H1 (cell line): Measurements from ENCODE around the gene EPHB1. TPM values are rescaled to one million over a fixed set of nuclear protein-coding genes. Genes with fewer than 3 reads are reported as not detected.

Source experiments
- CTCF ChIA-PET: fragments of 300-600 bp; sonication (Branson Sonifier 250); formaldehyde crosslinking; loops from one replicate; lab custom pipeline; 2021; ENCODE audit not compliant: partially characterized antibody; lab: Charles Lee
- POLR2A ChIA-PET: fragments of 300-600 bp; sonication (Branson Sonifier 250); formaldehyde crosslinking; loops from one replicate; lab custom pipeline; 2021; ENCODE audit warnings: inconsistent platforms; ENCODE audit not compliant: partially characterized antibody; lab: Charles Lee
- DNase-seq, 2 experiments: peaks; one replicate each; pipeline versions ENCODE4 v3.0.0 to v3.0.0-alpha.2; 2010 to 2022; ENCODE audit warnings: low spot score in 2 of 2, low read depth in 1 of 2, mixed read lengths in 1 of 2
- FAIRE-seq: peaks from 2 replicates; lab custom pipeline; 2011; peaks lifted over from hg19 to GRCh38; lab: Jason Lieb, UNC
- H2AFZ ChIP-seq: 2 replicates; pipeline ENCODE4 v1.8.1; 2012; ENCODE audit warnings: low read length, inconsistent platforms
- H2AK5ac ChIP-seq: 2 replicates; pipeline ENCODE4 v1.6.1; 2013; ENCODE audit warnings: low read depth, low read length
- H2BK120ac ChIP-seq: replicated peaks from 2 replicates; pipeline ENCODE3; 2013; ENCODE audit warnings: low read depth, low read length, inconsistent platforms
- H2BK12ac ChIP-seq: 2 replicates; pipeline ENCODE4 v1.6.1; 2013; ENCODE audit warnings: low read depth, low read length
- H2BK15ac ChIP-seq: 2 replicates; pipeline ENCODE4 v1.6.1; 2013; ENCODE audit warnings: low read length
- H2BK20ac ChIP-seq: 2 replicates; pipeline ENCODE4 v1.6.1; 2013; ENCODE audit warnings: low read length
- H2BK5ac ChIP-seq: 2 replicates; pipeline ENCODE4 v1.6.1; 2013; ENCODE audit warnings: low read depth, low read length
- H3K14ac ChIP-seq: 2 replicates; pipeline ENCODE4 v1.6.1; 2013; ENCODE audit warnings: inconsistent platforms; ENCODE audit not compliant: insufficient read length
- H3K18ac ChIP-seq: 2 replicates; pipeline ENCODE4 v1.6.1; 2013; ENCODE audit warnings: low read length; ENCODE audit errors: extremely low read depth
- H3K23ac ChIP-seq: 2 replicates; pipeline ENCODE4 v1.6.1; 2013; ENCODE audit warnings: inconsistent platforms; ENCODE audit not compliant: insufficient read length
- H3K23me2 ChIP-seq: 2 replicates; pipeline ENCODE4 v1.6.1; 2013; ENCODE audit warnings: low read depth, low read length
- H3K27ac ChIP-seq: 2 replicates; pipeline ENCODE4 v1.6.1; 2011; ENCODE audit warnings: low read depth, low read length, inconsistent platforms
- H3K27me3 ChIP-seq, 4 experiments: replicated peaks in 1 of 4; 1 replicate in 1 of 4; 2 replicates in 3 of 4; pipeline versions ENCODE4 v1.6.1 to v1.8.1; 2011 to 2013; ENCODE audit warnings: low read length in 3 of 4, mild to moderate bottlenecking in 3 of 4, inconsistent platforms in 2 of 4, mixed read lengths in 2 of 4, moderate library complexity in 1 of 4; ENCODE audit not compliant: control insufficient read depth in 3 of 4, insufficient read depth in 3 of 4; ENCODE audit errors: extremely low read depth in 1 of 4
- H3K36me3 ChIP-seq, 4 experiments: 2 replicates each; pipeline versions ENCODE4 v1.6.1 to v1.8.1; 2011 to 2013; ENCODE audit warnings: mild to moderate bottlenecking in 4 of 4, low read length in 3 of 4, moderate library complexity in 2 of 4, control low read depth in 1 of 4, inconsistent platforms in 1 of 4; ENCODE audit not compliant: insufficient read depth in 4 of 4, control insufficient read depth in 2 of 4
- H3K4ac ChIP-seq: replicated peaks from 2 replicates; pipeline ENCODE3; 2013; ENCODE audit warnings: low read length, low read depth, mixed read lengths, inconsistent platforms; ENCODE audit not compliant: insufficient read length
- H3K4me1 ChIP-seq, 4 experiments: replicated peaks in 1 of 4; 1 replicate in 1 of 4; 2 replicates in 3 of 4; pipeline versions ENCODE4 v1.6.1 to v1.8.1; 2011 to 2013; ENCODE audit warnings: low read length in 3 of 4, inconsistent platforms in 2 of 4, mixed read lengths in 1 of 4; ENCODE audit not compliant: insufficient read depth in 4 of 4, control insufficient read depth in 3 of 4
- H3K4me2 ChIP-seq, 2 experiments: 2 replicates each; pipeline versions ENCODE4 v1.6.1 to v1.8.1; 2011 to 2013; ENCODE audit warnings: low read depth in 2 of 2, low read length in 2 of 2, control low read depth in 1 of 2, inconsistent platforms in 1 of 2, mild to moderate bottlenecking in 1 of 2; ENCODE audit not compliant: insufficient read depth in 1 of 2
- H3K4me3 ChIP-seq, 4 experiments: fragments of 200-600, 300-600 bp in 1 of 4; sonication (generic), shearing (Covaris generic), sonication (Bioruptor Twin) in 1 of 4; 2 replicates each; pipeline versions ENCODE4 v1.5.1 to v1.8.1; 2011 to 2016; ENCODE audit warnings: low read length in 4 of 4, low read depth in 3 of 4, control low read depth in 2 of 4, inconsistent platforms in 2 of 4, mild to moderate bottlenecking in 2 of 4, mixed read lengths in 1 of 4, moderate library complexity in 1 of 4; ENCODE audit not compliant: insufficient read depth in 2 of 4; ENCODE audit errors: extremely low read depth in 1 of 4
- H3K56ac ChIP-seq: replicated peaks from 2 replicates; pipeline ENCODE3; 2013; ENCODE audit warnings: low read depth, mild to moderate bottlenecking, mixed read lengths, low read length, inconsistent platforms; ENCODE audit not compliant: insufficient read length
- H3K79me1 ChIP-seq: 2 replicates; pipeline ENCODE4 v1.6.1; 2013; ENCODE audit warnings: low read depth, low read length, control low read depth
- H3K79me2 ChIP-seq, 2 experiments: 2 replicates each; pipeline versions ENCODE4 v1.6.1 to v1.8.1; 2012 to 2013; ENCODE audit warnings: low read length in 2 of 2, mild to moderate bottlenecking in 2 of 2, inconsistent platforms in 1 of 2; ENCODE audit not compliant: insufficient read depth in 2 of 2, control insufficient read depth in 1 of 2
- H3K9ac ChIP-seq, 4 experiments: replicated peaks in 1 of 4; 1 replicate in 1 of 4; 2 replicates in 3 of 4; pipeline versions ENCODE4 v1.6.1 to v1.8.1; 2011 to 2013; ENCODE audit warnings: low read depth in 3 of 4, low read length in 3 of 4, control low read depth in 2 of 4, mild to moderate bottlenecking in 2 of 4, moderate library complexity in 2 of 4, inconsistent platforms in 1 of 4; ENCODE audit errors: extremely low read depth in 1 of 4
- H3K9me3 ChIP-seq, 2 experiments: 2 replicates each; pipeline versions ENCODE4 v1.6.1 to v1.8.1; 2012 to 2013; ENCODE audit warnings: mild to moderate bottlenecking in 2 of 2, moderate library complexity in 2 of 2, control low read depth in 1 of 2, inconsistent platforms in 1 of 2, low read depth in 1 of 2, low read length in 1 of 2, mixed read lengths in 1 of 2; ENCODE audit not compliant: insufficient read depth in 2 of 2
- H4K20me1 ChIP-seq, 2 experiments: replicated peaks in 1 of 2; 2 replicates each; pipeline versions ENCODE3 to v1.8.1; 2011 to 2013; ENCODE audit warnings: inconsistent platforms in 2 of 2, low read length in 2 of 2, mild to moderate bottlenecking in 1 of 2; ENCODE audit not compliant: insufficient read depth in 2 of 2, control insufficient read depth in 1 of 2
- H4K5ac ChIP-seq: 2 replicates; pipeline ENCODE4 v1.6.1; 2013; ENCODE audit warnings: low read length, low read depth, mixed read lengths, inconsistent platforms; ENCODE audit not compliant: insufficient read length
- H4K8ac ChIP-seq: 2 replicates; pipeline ENCODE4 v1.8.0; 2013; ENCODE audit warnings: mild to moderate bottlenecking, moderate library complexity, low read length, inconsistent platforms; ENCODE audit not compliant: insufficient read depth; ENCODE audit errors: extremely low read depth
- H4K91ac ChIP-seq: replicated peaks from 2 replicates; pipeline ENCODE3; 2013; ENCODE audit warnings: low read length, mixed read lengths, inconsistent platforms; ENCODE audit not compliant: insufficient read length
- CBX8 ChIP-seq: fragments of 300-800, 300-1000 bp; sonication (generic); IDR thresholded peaks from 2 replicates; pipeline ENCODE4 v1.7.1; 2016; ENCODE audit warnings: low read depth, low read length, borderline replicate concordance
- CHD1 ChIP-seq: IDR thresholded peaks from 2 replicates; pipeline ENCODE4 v1.6.1; 2012; ENCODE audit warnings: low read depth, low read length, improper control_type of control experiment
- CTBP2 ChIP-seq: IDR thresholded peaks from 2 replicates; pipeline ENCODE4 v1.7.0; 2011; ENCODE audit warnings: borderline replicate concordance, mild to moderate bottlenecking, moderate library complexity, mixed read lengths, low read length; ENCODE audit not compliant: insufficient read depth, insufficient read length
- EGR1 ChIP-seq: IDR thresholded peaks from 2 replicates; pipeline ENCODE4 v1.6.1; 2011; ENCODE audit warnings: low read depth, low read length, borderline replicate concordance
- FOSL1 ChIP-seq: IDR thresholded peaks from 2 replicates; pipeline ENCODE4 v1.6.1; 2011; ENCODE audit warnings: mild to moderate bottlenecking, low read depth, low read length, moderate library complexity; ENCODE audit not compliant: insufficient read depth
- JUN ChIP-seq: IDR thresholded peaks from 2 replicates; pipeline ENCODE4 v1.6.1; 2011; ENCODE audit warnings: low read depth, mild to moderate bottlenecking, improper control_type of control experiment, low read length
- PHF8 ChIP-seq: fragments of 200-600 bp; sonication (generic); conservative IDR thresholded peaks from 2 replicates; pipeline ENCODE4 v1.7.1; 2012; ENCODE audit warnings: low read depth, mild to moderate bottlenecking, inconsistent platforms, low read length, moderate library complexity
- SP2 ChIP-seq: IDR thresholded peaks from 2 replicates; pipeline ENCODE4 v1.6.1; 2012; ENCODE audit warnings: mild to moderate bottlenecking, low read length, inconsistent platforms
- TCF12 ChIP-seq: IDR thresholded peaks from 2 replicates; pipeline ENCODE4 v1.6.1; 2011; ENCODE audit warnings: low read depth, mild to moderate bottlenecking, low read length
- WGBS, 2 experiments: shearing (Covaris generic) in 1 of 2; methylation state at CpG; one replicate each; pipeline versions ENCODE4 v1.1.6 to v1.1.7; 2013 to 2015; ENCODE audit warnings: low lambda C conversion rate in 2 of 2, mixed read lengths in 2 of 2, inconsistent platforms in 1 of 2, low coverage in 1 of 2, missing lambda C conversion rate in 1 of 2; ENCODE audit not compliant: insufficient replicate concordance in 2 of 2, insufficient coverage in 1 of 2, insufficient read length in 1 of 2; ENCODE audit errors: extremely low coverage in 1 of 2, missing lambda C conversion rate in 1 of 2; 5-methylcytosine and 5-hydroxymethylcytosine counted together
- polyA plus RNA-seq, 7 experiments: library from polyadenylated mRNA; depleted of rRNA in 3 of 7; stranded (reverse) in 5 of 7; unstranded in 2 of 7; fragments of >200 nt in 5 of 7; fragments of 200-250 nt in 2 of 7; gene quantifications; 1 replicate in 5 of 7; 2 replicates in 1 of 7; 4 replicates in 1 of 7; pipeline versions ENCODE4 v1.2.1 to v1.2.3, GENCODE V29; 2011 to 2013; ENCODE audit warnings: missing spikeins in 2 of 7, mixed read lengths in 2 of 7
- total RNA-seq: library from RNA; stranded (reverse); fragmentation: NEBNext Ultra II Directional; extraction: Animal tissue kit (Norgen Biotek cat#: 25700); gene quantifications from 2 replicates; pipeline ENCODE4 v1.2.1, GENCODE V29; 2021
- TF ChIP-seq, protein P1 (sequence below): IDR thresholded peaks from 2 replicates; pipeline ENCODE4 v1.6.1; 2012; ENCODE audit warnings: low read length, inconsistent platforms
- TF ChIP-seq, protein P2 (sequence below): IDR thresholded peaks from 2 replicates; pipeline ENCODE4 v1.6.1; 2011; ENCODE audit warnings: low read length, improper control_type of control experiment

EPHB1 gene
- total and polyA plus RNA-seq, 2 of the 8 experiments (the other 6 are each of a cell fraction or from before 2014, with no cell fraction given) = 3.5 to 5.9 TPM

DNA sequence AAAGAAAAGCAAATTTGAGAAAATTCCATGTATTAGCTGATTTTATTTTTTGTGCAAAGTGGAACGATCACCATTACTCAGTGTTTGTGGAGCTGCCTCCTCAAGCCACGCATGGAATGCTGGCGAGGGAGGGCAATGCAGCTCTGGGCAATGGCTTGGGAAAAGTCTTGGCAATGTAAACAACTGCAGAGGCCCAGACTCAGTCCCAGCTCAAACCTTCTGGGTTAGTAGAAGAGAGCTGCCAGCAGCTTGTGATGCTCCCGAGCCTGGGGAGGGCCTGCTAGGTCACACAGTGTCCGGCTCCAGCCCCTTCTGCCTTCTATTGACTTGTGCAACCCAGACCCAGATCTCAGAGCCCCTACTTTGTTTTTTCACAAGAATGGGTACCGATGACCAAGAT, 4.3 kb downstream of the EPHB1 start:
- Histone ChIP-seq H3K14ac (no peak overlapping the region), H3K56ac (no peak overlapping the region), H2BK20ac (no peak overlapping the region), H2BK12ac (no peak overlapping the region), H4K91ac (no peak overlapping the region), H3K9me3 (no peaks in the 10 kb centered on the region), H4K5ac (no peak overlapping the region), H2BK120ac (no peak overlapping the region), H4K8ac (no peak overlapping the region), H4K20me1 (peaks cover 1 to 2% of the 10 kb centered on the region in 2 experiments), H3K79me1 (no peaks in the 10 kb centered on the region; the same call in 1 of the 2 replicates), H3K4ac (no peak overlapping the region), H2BK15ac (no peak overlapping the region), H3K4me3 (no peak overlapping the region), H3K4me1 (peaks cover 3 to 17% (median 12%) of the 10 kb centered on the region in 4 experiments; a peak in 6 of 7 replicates), H2AK5ac (no peak overlapping the region; the same call in 1 of the 2 replicates), H3K36me3 (no peaks in the 10 kb centered on the region; a peak in 1 of 8 replicates), H3K18ac (no peak overlapping the region), H3K23ac (no peak overlapping the region), H2BK5ac (no peak overlapping the region), H3K27ac (no peak overlapping the region), H2AFZ (no peak overlapping the region), H3K79me2 (no peaks in the 10 kb centered on the region; a peak in 1 of 4 replicates), H3K9ac (no peak overlapping the region), H3K4me2 (no peak overlapping the region), H3K27me3 (peaks cover 14 to 36% (median 32%) of the 10 kb centered on the region in 4 experiments; a peak in 6 of 7 replicates), H3K23me2 (peaks cover 19% of the 10 kb centered on the region; the same call in 1 of the 2 replicates)
- FAIRE-seq (no peak), DNase-seq (peak in 1 of 2 experiments; percentile 33)
- POLR2A ChIA-PET = interaction anchor here (2.0 kb wide), 1 partner anchor 10 kb away, joined by 7 read pairs; no protein-coding TSS in a partner anchor
- 87% methylated on average over 6 of the region's 6 CpGs; no CpG with 5 or more reads in 1 of the 2 experiments for WGBS, 2 experiments
- CTCF ChIA-PET = interaction anchor here (1.0 to 9.0 kb wide), 2 partner anchors 40 to 199 kb away, joined by 4 to 84 read pairs; no protein-coding TSS in a partner anchor
- TF ChIP-seq JUN = no peak
- TF ChIP-seq FOSL1 = no peak
- no peak for TF ChIP-seq CBX8
- no peak for TF ChIP-seq TCF12
- TF ChIP-seq CHD1 = no peak
- TF ChIP-seq, protein P1, sequence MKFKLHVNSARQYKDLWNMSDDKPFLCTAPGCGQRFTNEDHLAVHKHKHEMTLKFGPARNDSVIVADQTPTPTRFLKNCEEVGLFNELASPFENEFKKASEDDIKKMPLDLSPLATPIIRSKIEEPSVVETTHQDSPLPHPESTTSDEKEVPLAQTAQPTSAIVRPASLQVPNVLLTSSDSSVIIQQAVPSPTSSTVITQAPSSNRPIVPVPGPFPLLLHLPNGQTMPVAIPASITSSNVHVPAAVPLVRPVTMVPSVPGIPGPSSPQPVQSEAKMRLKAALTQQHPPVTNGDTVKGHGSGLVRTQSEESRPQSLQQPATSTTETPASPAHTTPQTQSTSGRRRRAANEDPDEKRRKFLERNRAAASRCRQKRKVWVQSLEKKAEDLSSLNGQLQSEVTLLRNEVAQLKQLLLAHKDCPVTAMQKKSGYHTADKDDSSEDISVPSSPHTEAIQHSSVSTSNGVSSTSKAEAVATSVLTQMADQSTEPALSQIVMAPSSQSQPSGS = no peak
- TF ChIP-seq, protein P2, sequence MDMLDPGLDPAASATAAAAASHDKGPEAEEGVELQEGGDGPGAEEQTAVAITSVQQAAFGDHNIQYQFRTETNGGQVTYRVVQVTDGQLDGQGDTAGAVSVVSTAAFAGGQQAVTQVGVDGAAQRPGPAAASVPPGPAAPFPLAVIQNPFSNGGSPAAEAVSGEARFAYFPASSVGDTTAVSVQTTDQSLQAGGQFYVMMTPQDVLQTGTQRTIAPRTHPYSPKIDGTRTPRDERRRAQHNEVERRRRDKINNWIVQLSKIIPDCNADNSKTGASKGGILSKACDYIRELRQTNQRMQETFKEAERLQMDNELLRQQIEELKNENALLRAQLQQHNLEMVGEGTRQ = no peak
- no peak for TF ChIP-seq CTBP2
- no peak for TF ChIP-seq PHF8
- no peak for TF ChIP-seq EGR1
- no peak for TF ChIP-seq SP2
